ENCODE data around the gene VN1R5. TPM values are rescaled to one million over a fixed set of nuclear protein-coding genes. Genes with fewer than 3 reads are reported as not detected.

The VN1R5 gene
- total and polyA plus RNA-seq, 10 donors: not detected

DNA sequence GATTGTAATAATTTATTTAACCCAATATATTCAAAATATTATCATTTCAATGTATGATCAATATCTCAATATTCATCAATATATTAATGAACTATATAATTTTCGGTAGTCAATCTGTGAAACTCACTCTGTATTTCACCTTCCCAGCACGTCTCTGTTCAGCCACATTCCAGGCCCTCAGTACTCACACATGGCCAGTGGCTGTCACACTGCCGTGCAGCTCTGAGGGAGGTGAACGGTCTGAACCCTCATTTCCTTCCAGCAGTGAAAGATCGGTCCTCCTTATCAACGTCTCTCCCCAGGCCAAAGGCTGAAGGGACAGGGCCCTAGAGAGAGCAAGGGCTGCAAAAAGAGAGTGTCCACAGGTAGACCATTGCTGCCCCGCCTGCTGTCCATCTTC lies 44.5 kb upstream of the VN1R5 start:
- H3K9me3 ChIP-seq: peaks cover 0 to 13% (median 0%) of the 10 kb centered on the region in 8 donors
- TF ChIP-seq, protein P1, sequence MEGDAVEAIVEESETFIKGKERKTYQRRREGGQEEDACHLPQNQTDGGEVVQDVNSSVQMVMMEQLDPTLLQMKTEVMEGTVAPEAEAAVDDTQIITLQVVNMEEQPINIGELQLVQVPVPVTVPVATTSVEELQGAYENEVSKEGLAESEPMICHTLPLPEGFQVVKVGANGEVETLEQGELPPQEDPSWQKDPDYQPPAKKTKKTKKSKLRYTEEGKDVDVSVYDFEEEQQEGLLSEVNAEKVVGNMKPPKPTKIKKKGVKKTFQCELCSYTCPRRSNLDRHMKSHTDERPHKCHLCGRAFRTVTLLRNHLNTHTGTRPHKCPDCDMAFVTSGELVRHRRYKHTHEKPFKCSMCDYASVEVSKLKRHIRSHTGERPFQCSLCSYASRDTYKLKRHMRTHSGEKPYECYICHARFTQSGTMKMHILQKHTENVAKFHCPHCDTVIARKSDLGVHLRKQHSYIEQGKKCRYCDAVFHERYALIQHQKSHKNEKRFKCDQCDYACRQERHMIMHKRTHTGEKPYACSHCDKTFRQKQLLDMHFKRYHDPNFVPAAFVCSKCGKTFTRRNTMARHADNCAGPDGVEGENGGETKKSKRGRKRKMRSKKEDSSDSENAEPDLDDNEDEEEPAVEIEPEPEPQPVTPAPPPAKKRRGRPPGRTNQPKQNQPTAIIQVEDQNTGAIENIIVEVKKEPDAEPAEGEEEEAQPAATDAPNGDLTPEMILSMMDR (IDR thresholded peaks at IDR 0.05 in 8 of 11, conservative IDR thresholded peaks at IDR 0.05 in 3 of 11): no peak
- H3K36me3 ChIP-seq: peaks cover 0 to 31% (median 3%) of the 10 kb centered on the region in 6 donors
- no peaks in the 10 kb centered on the region for H3K27me3 ChIP-seq (replicated peaks in 1 of 7)
- peak overlapping the region in 7 of 8 donors; percentile 87 to 99 (median 97) for H3K27ac ChIP-seq
- H3K4me1 ChIP-seq: peaks cover 19 to 66% (median 43%) of the 10 kb centered on the region in 6 donors
- WGBS, 5 donors: 48 to 64% (median 55%) methylated on average over 7 of the region's 7 CpGs
- intact Hi-C loops (cut with DNase I; ENCODE audit: low total_unique reads): no loop called here
- no peak for DNase-seq
- H3K4me3 ChIP-seq: peak overlapping the region in 2 of 8 donors; percentile 81 to 86

DNA sequence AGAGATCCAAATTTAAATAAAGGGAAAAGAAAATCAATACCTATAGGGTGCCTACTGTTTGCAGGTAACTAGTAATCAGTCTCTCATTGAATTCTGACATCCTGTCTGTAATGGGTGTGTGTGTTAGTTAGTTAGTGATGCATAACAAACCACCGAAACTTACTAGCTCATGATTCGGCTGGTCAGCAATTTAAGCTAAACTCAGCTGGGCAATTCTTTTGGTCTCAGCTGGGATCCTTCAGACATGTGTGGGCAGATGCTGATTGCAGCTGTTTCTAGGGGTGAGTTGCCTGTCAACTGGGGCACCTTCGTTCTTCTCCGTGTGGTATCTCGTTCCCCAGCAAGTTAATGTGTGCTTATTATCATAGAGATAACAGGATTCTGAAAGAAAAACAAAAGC lies 43.9 kb upstream of the VN1R5 start:
- WGBS, 5 donors: 54 to 76% (median 62%) methylated on average over 5 of the region's 5 CpGs
- peaks cover 0 to 6% (median 0%) of the 10 kb centered on the region in 8 donors for H3K9me3 ChIP-seq
- DNase-seq: no peak
- TF ChIP-seq POLR2AphosphoS5 (IDR thresholded peaks at IDR 0.05) (no peak), POLR2A (IDR thresholded peaks at IDR 0.05) (no peak)
- TF ChIP-seq, protein P1 (IDR thresholded peaks at IDR 0.05 in 8 of 11, conservative IDR thresholded peaks at IDR 0.05 in 3 of 11): no peak
- peak overlapping the region in 1 of 8 donors; percentile 28 for H3K4me3 ChIP-seq
- intact Hi-C loops (cut with DNase I; ENCODE audit: low total_unique reads): no loop called here
- peaks cover 0 to 25% (median 0%) of the 10 kb centered on the region in 6 donors for H3K36me3 ChIP-seq
- H3K27ac ChIP-seq: peak overlapping the region in 5 of 8 donors; percentile 9 to 99 (median 98)
- H3K27me3 ChIP-seq (replicated peaks in 1 of 7): no peaks in the 10 kb centered on the region
- peaks cover 19 to 59% (median 42%) of the 10 kb centered on the region in 6 donors for H3K4me1 ChIP-seq

DNA sequence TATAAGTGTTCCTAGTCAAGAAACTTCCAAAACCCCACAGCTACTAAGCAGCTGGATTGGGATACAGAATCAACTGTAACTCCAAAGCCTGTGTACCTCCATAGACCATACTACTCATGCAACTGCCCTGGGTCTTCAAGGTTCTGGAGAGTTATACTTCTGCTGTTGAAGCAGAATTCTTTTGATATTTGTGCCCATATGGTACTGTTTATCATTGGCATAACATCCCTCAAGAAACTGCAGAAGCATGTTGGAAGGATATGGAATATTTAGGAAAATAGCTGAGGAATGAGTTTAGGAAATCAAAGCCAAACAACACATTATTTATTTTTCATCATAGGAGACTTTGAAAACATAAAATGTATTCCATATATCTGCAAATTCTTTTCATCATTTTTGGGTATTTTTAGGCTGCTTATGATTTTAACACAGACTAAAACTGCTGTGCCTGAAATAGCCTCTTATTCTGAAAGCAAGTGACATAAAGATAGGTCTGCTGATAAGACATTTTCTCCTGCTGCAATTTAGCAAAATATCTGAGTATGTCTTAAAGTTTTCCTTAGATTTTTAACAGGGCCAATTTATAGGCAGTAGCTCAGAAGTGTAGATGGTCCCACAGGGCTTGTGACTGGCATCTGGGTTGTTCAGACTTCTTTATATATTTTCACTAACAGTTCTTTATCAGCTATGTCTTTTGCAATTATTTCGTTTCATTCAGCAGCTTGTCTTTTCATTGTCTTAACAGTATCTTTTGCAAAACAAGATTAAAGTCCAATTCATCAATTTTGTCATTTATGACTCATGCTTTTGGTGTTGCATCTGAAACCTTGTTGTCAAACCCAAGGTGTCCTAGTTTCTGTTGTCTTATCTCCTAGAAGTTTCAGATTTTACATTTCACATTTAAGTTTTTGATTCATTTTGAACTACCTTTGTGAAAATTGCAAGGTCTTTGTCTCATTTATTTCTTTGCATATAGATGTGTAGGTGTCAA lies 43.0 kb upstream of the VN1R5 start:
- Histone ChIP-seq H3K4me3 (no peak overlapping the region), H3K27me3 (replicated peaks in 1 of 7) (no peaks in the 10 kb centered on the region), H3K36me3 (peaks cover 0 to 16% (median 0%) of the 10 kb centered on the region in 6 donors), H3K9me3 (no peaks in the 10 kb centered on the region), H3K27ac (peak overlapping the region in 2 of 8 donors; percentile 98 to 99), H3K4me1 (peaks cover 19 to 50% (median 35%) of the 10 kb centered on the region in 6 donors)
- 57 to 71% (median 62%) methylated on average over 1 of the region's 1 CpG for WGBS, 5 donors
- TF ChIP-seq POLR2AphosphoS5 (IDR thresholded peaks at IDR 0.05) (no peak), POLR2A (IDR thresholded peaks at IDR 0.05) (no peak)
- TF ChIP-seq, protein P1 (IDR thresholded peaks at IDR 0.05 in 8 of 11, conservative IDR thresholded peaks at IDR 0.05 in 3 of 11): no peak
- intact Hi-C loops (cut with DNase I; ENCODE audit: low total_unique reads): no loop called here
- no peak for DNase-seq

DNA sequence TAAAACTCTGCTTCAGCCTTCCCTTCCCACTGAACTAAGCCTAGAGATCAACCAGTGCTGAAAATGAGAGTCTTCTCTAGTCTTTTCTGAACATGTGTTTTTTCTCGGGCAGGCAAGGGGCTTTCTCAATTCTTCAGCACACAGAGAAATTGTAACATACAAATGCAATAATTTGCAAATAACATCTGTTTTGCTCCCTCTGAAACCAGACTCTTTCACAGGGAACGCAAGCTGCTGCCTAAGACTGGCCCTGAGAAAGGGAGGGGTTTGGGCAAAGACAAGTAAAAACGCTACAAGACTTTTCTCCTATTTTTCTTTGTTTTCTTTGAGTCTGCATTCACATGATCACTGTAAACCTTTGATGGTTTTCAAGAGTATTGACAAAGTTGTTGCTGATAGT lies 39.6 kb upstream of the VN1R5 start:
- TF ChIP-seq, protein P1 (IDR thresholded peaks at IDR 0.05 in 8 of 11, conservative IDR thresholded peaks at IDR 0.05 in 3 of 11): no peak
- TF ChIP-seq POLR2AphosphoS5 (IDR thresholded peaks at IDR 0.05) (no peak), POLR2A (IDR thresholded peaks at IDR 0.05) (no peak)
- no peak overlapping the region for H3K27ac ChIP-seq
- no peak for DNase-seq

More for the DNA sequence above, 39.6 kb upstream of the VN1R5 start:
- H3K4me3 ChIP-seq: no peak overlapping the region
- 76 to 79% (median 79%) methylated on average over 3 of the region's 3 CpGs for WGBS, 5 donors
- intact Hi-C loops (cut with DNase I; ENCODE audit: low total_unique reads): no loop called here
- no peaks in the 10 kb centered on the region for H3K9me3 ChIP-seq
- peaks cover 0 to 21% (median 8%) of the 10 kb centered on the region in 6 donors for H3K4me1 ChIP-seq
- no peaks in the 10 kb centered on the region for H3K36me3 ChIP-seq
- no peaks in the 10 kb centered on the region for H3K27me3 ChIP-seq (replicated peaks in 1 of 7)
